Adipocyte (in vitro differentiated cells): Measurements from ENCODE around the gene STYXL2.
A peak's percentile ranks its signal among the peaks of the same experiment; 100 is the strongest.

ENCODE experiments used
- DNase-seq: peaks from one replicate; pipeline ENCODE4 v3.0.0-alpha.2; 2015; ENCODE audit warnings: low read depth
- H3K27me3 ChIP-seq: replicated peaks from 2 replicates; pipeline ENCODE4 v1.7.0; 2013; ENCODE audit warnings: mild to moderate bottlenecking, low read length, moderate library complexity; ENCODE audit not compliant: control insufficient read depth, insufficient read depth
- H3K36me3 ChIP-seq: 2 replicates; pipeline ENCODE4 v1.7.0; 2013; ENCODE audit warnings: low read length, mild to moderate bottlenecking, moderate library complexity; ENCODE audit not compliant: control insufficient read depth, insufficient read depth, severe bottlenecking
- H3K4me1 ChIP-seq: 2 replicates; pipeline ENCODE4 v1.7.0; 2013; ENCODE audit warnings: mild to moderate bottlenecking, low read length, moderate library complexity; ENCODE audit not compliant: control insufficient read depth, insufficient read depth
- H3K4me3 ChIP-seq: 2 replicates; pipeline ENCODE4 v1.7.0; 2013; ENCODE audit warnings: mild to moderate bottlenecking, low read length, moderate library complexity
- H3K9ac ChIP-seq: 2 replicates; pipeline ENCODE4 v1.7.0; 2013; ENCODE audit warnings: mild to moderate bottlenecking, low read length, moderate library complexity
- H3K9me3 ChIP-seq: 2 replicates; pipeline ENCODE4 v1.7.0; 2013; ENCODE audit warnings: mild to moderate bottlenecking, low read length, moderate library complexity; ENCODE audit not compliant: control insufficient read depth

Gene STYXL2

GRCh38 chr1:167095368-167095767 lies 1.5 kb downstream of the STYXL2 start:
- Histone ChIP-seq H3K27me3 (peaks cover 26% of the 10 kb centered on the region), H3K9me3 (peaks cover 13% of the 10 kb centered on the region), H3K9ac (no peak overlapping the region), H3K4me1 (no peaks in the 10 kb centered on the region), H3K4me3 (no peak overlapping the region), H3K36me3 (no peaks in the 10 kb centered on the region)
- DNase-seq, result peak; percentile 80

GRCh38 chr1:167099851-167100250 lies 6.0 kb downstream of the STYXL2 start:
- H3K9me3 ChIP-seq, result peaks cover 13% of the 10 kb centered on the region
- DNase-seq, result no peak
- no peaks in the 10 kb centered on the region for H3K36me3 ChIP-seq
- H3K9ac ChIP-seq, result no peak overlapping the region
- H3K4me3 ChIP-seq, result no peak overlapping the region
- H3K4me1 ChIP-seq, result no peaks in the 10 kb centered on the region
- H3K27me3 ChIP-seq, result peaks cover 19% of the 10 kb centered on the region

GRCh38 chr1:167100730-167101129 lies 6.9 kb downstream of the STYXL2 start:
- Histone ChIP-seq H3K9me3 (peaks cover 13% of the 10 kb centered on the region), H3K4me1 (no peaks in the 10 kb centered on the region), H3K4me3 (no peak overlapping the region), H3K36me3 (no peaks in the 10 kb centered on the region), H3K9ac (no peak overlapping the region), H3K27me3 (peaks cover 23% of the 10 kb centered on the region)
- DNase-seq, result no peak

GRCh38 chr1:167101754-167102153 lies 7.9 kb downstream of the STYXL2 start:
- no peak for DNase-seq
- no peaks in the 10 kb centered on the region for H3K4me1 ChIP-seq
- H3K9me3 ChIP-seq, result peaks cover 8% of the 10 kb centered on the region
- H3K9ac ChIP-seq, result no peak overlapping the region
- H3K27me3 ChIP-seq, result peaks cover 26% of the 10 kb centered on the region
- H3K36me3 ChIP-seq, result no peaks in the 10 kb centered on the region
- no peak overlapping the region for H3K4me3 ChIP-seq

- Histone ChIP-seq H3K4me1 (no peaks in the 10 kb centered on the region), H3K36me3 (no peaks in the 10 kb centered on the region), H3K9me3 (no peaks in the 10 kb centered on the region), H3K27me3 (peaks cover 22% of the 10 kb centered on the region), H3K4me3 (no peak overlapping the region), H3K9ac (no peak overlapping the region)
- no peak for DNase-seq
Measured at GRCh38 chr1:167102906-167103573, 9.2 kb downstream of the STYXL2 start.

GRCh38 chr1:167104256-167104633 lies 10.4 kb downstream of the STYXL2 start:
- no peak overlapping the region for H3K9ac ChIP-seq
- H3K27me3 ChIP-seq, result peaks cover 22% of the 10 kb centered on the region
- no peaks in the 10 kb centered on the region for H3K9me3 ChIP-seq
- H3K4me1 ChIP-seq, result no peaks in the 10 kb centered on the region
- H3K4me3 ChIP-seq, result no peak overlapping the region
- DNase-seq, result no peak
- H3K36me3 ChIP-seq, result no peaks in the 10 kb centered on the region

- peaks cover 6% of the 10 kb centered on the region for H3K9me3 ChIP-seq
- H3K4me1 ChIP-seq, result no peaks in the 10 kb centered on the region
- H3K9ac ChIP-seq, result no peak overlapping the region
- no peaks in the 10 kb centered on the region for H3K36me3 ChIP-seq
- H3K4me3 ChIP-seq, result no peak overlapping the region
- peaks cover 22% of the 10 kb centered on the region for H3K27me3 ChIP-seq
- DNase-seq, result no peak
Measured at GRCh38 chr1:167105271-167106118, 11.6 kb downstream of the STYXL2 start.

- Histone ChIP-seq H3K4me1 (no peaks in the 10 kb centered on the region), H3K27me3 (peaks cover 22% of the 10 kb centered on the region), H3K9me3 (peaks cover 9% of the 10 kb centered on the region), H3K4me3 (no peak overlapping the region), H3K36me3 (no peaks in the 10 kb centered on the region), H3K9ac (no peak overlapping the region)
- no peak for DNase-seq
Measured at GRCh38 chr1:167106119-167106461, 12.2 kb downstream of the STYXL2 start.

GRCh38 chr1:167107456-167107855 lies 13.6 kb downstream of the STYXL2 start:
- H3K27me3 ChIP-seq, result peaks cover 30% of the 10 kb centered on the region
- H3K36me3 ChIP-seq, result no peaks in the 10 kb centered on the region
- H3K4me1 ChIP-seq, result no peaks in the 10 kb centered on the region
- peaks cover 9% of the 10 kb centered on the region for H3K9me3 ChIP-seq
- no peak overlapping the region for H3K4me3 ChIP-seq
- DNase-seq, result no peak
- no peak overlapping the region for H3K9ac ChIP-seq

GRCh38 chr1:167109125-167109524 lies 15.2 kb downstream of the STYXL2 start:
- Histone ChIP-seq H3K36me3 (no peaks in the 10 kb centered on the region), H3K4me3 (no peak overlapping the region), H3K9me3 (peaks cover 9% of the 10 kb centered on the region), H3K9ac (no peak overlapping the region), H3K27me3 (peaks cover 31% of the 10 kb centered on the region), H3K4me1 (no peaks in the 10 kb centered on the region)
- DNase-seq, result no peak

- H3K4me1 ChIP-seq, result no peaks in the 10 kb centered on the region
- H3K36me3 ChIP-seq, result no peaks in the 10 kb centered on the region
- H3K27me3 ChIP-seq, result peaks cover 31% of the 10 kb centered on the region
- no peak for DNase-seq
- peaks cover 9% of the 10 kb centered on the region for H3K9me3 ChIP-seq
- no peak overlapping the region for H3K4me3 ChIP-seq
- no peak overlapping the region for H3K9ac ChIP-seq
Measured at GRCh38 chr1:167110586-167110985, 16.7 kb downstream of the STYXL2 start.
